ENCODE data around the gene FUBP3.
A peak's percentile ranks its signal among the peaks of the same experiment; 100 is the strongest.

The FUBP3 gene

GRCh38 chr9:130660326-130660682, 80.9 kb downstream of the FUBP3 start:
- no peak for TF ChIP-seq CTCF (IDR thresholded peaks at IDR 0.05; ENCODE audit: low read depth, low read length, missing control alignments)
- Histone ChIP-seq H3K4me3 (ENCODE audit: low read depth, low read length) (no peak overlapping the region), H3K27me3 (replicated peaks) (peaks cover 83% of the 10 kb centered on the region), H3K27ac (no peak overlapping the region), H3K36me3 (replicated peaks) (no peaks in the 10 kb centered on the region)
- in situ Hi-C loops (cut with HindIII; ENCODE audit: low pct_ligation_motif_present, low sequenced_read_pairs): no loop called here
- DNase-seq: no peak

- DNase-seq: no peak
- Histone ChIP-seq H3K36me3 (replicated peaks) (no peaks in the 10 kb centered on the region), H3K4me3 (ENCODE audit: low read depth, low read length) (peak overlapping the region; percentile 24), H3K27ac (no peak overlapping the region), H3K27me3 (replicated peaks) (peaks cover 89% of the 10 kb centered on the region)
- in situ Hi-C loops (cut with HindIII; ENCODE audit: low pct_ligation_motif_present, low sequenced_read_pairs): no loop called here
- TF ChIP-seq CTCF (IDR thresholded peaks at IDR 0.05; ENCODE audit: low read depth, low read length, missing control alignments): no peak
Measured at GRCh38 chr9:130660683-130661450, 81.5 kb downstream of the FUBP3 start.

GRCh38 chr9:130661451-130662098, 82.2 kb downstream of the FUBP3 start:
- Histone ChIP-seq H3K27me3 (replicated peaks) (peaks cover 95% of the 10 kb centered on the region), H3K27ac (no peak overlapping the region), H3K36me3 (replicated peaks) (no peaks in the 10 kb centered on the region), H3K4me3 (ENCODE audit: low read depth, low read length) (no peak overlapping the region)
- no peak for DNase-seq
- TF ChIP-seq CTCF (IDR thresholded peaks at IDR 0.05; ENCODE audit: low read depth, low read length, missing control alignments): no peak
- in situ Hi-C loops (cut with HindIII; ENCODE audit: low pct_ligation_motif_present, low sequenced_read_pairs): no loop called here

GRCh38 chr9:130662099-130662969, 83.0 kb downstream of the FUBP3 start:
- H3K27ac ChIP-seq: no peak overlapping the region
- in situ Hi-C loops (cut with HindIII; ENCODE audit: low pct_ligation_motif_present, low sequenced_read_pairs): no loop called here
- TF ChIP-seq CTCF (IDR thresholded peaks at IDR 0.05; ENCODE audit: low read depth, low read length, missing control alignments): no peak
- peaks cover 95% of the 10 kb centered on the region for H3K27me3 ChIP-seq (replicated peaks)
- DNase-seq: no peak
- H3K36me3 ChIP-seq (replicated peaks): no peaks in the 10 kb centered on the region
- H3K4me3 ChIP-seq (ENCODE audit: low read depth, low read length): no peak overlapping the region

GRCh38 chr9:130662970-130663257, 83.5 kb downstream of the FUBP3 start:
- TF ChIP-seq CTCF (IDR thresholded peaks at IDR 0.05; ENCODE audit: low read depth, low read length, missing control alignments): no peak
- Histone ChIP-seq H3K27me3 (replicated peaks) (peaks cover 92% of the 10 kb centered on the region), H3K27ac (no peak overlapping the region), H3K36me3 (replicated peaks) (no peaks in the 10 kb centered on the region), H3K4me3 (ENCODE audit: low read depth, low read length) (no peak overlapping the region)
- no peak for DNase-seq
- in situ Hi-C loops (cut with HindIII; ENCODE audit: low pct_ligation_motif_present, low sequenced_read_pairs): no loop called here
